Activated CD8-positive, alpha-beta memory T cell treated with anti-CD3 and anti-CD28 coated beads for 36 hours (primary cell): ENCODE data around the gene NTN4. TPM values are rescaled to one million over a fixed set of nuclear protein-coding genes. Genes with fewer than 3 reads are reported as not detected.
"Not testable (repeated sequence)": the region's sequence is repeated elsewhere in the genome, so short reads cannot be mapped to it uniquely, and the experiment has no call there.

Source experiments
- CTCF ChIA-PET: fragments of 350-600 bp; sonication (Branson Sonifier 250); formaldehyde crosslinking; loops from one replicate; lab custom pipeline; 2021; ENCODE audit warnings: antibody characterized with exemption; lab: Charles Lee
- POLR2A ChIA-PET: fragments of 350-600 bp; sonication (Branson Sonifier 250); formaldehyde crosslinking; loops from one replicate; lab custom pipeline; 2021; ENCODE audit warnings: antibody characterized with exemption; lab: Charles Lee
- total RNA-seq, 2 experiments: library from RNA; stranded (reverse); gene quantifications; one replicate each; pipeline ENCODE4 v1.2.3, GENCODE V29; 2021

Gene NTN4
- total RNA-seq, 2 experiments from 2014 or later, result not detected

DNA sequence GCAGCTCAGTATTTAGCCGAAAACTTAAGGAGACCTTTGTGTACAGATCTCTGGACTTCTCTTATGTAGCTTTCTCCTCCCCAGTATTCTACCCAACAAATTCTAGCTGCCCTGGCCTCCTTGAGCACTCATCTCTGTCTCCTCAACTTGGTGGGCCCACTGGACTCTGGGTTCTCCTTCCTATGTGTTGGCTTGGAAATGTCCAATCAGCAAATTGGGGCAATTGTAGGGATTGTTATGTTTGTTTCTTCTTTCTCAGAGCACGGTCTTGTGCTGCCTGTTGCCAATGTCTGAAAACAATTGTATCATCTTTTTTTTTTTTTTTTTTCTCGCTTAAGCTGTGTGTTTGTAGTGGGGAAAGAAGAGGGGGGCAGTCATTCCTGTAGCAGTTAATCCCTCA lies 30.2 kb downstream of the NTN4 start:
- ChIA-PET POLR2A (no interaction called here), CTCF (interaction anchor here (1.1 kb wide), 1 partner anchor 238 kb away, joined by 3 read pairs; no protein-coding TSS in a partner anchor)

DNA sequence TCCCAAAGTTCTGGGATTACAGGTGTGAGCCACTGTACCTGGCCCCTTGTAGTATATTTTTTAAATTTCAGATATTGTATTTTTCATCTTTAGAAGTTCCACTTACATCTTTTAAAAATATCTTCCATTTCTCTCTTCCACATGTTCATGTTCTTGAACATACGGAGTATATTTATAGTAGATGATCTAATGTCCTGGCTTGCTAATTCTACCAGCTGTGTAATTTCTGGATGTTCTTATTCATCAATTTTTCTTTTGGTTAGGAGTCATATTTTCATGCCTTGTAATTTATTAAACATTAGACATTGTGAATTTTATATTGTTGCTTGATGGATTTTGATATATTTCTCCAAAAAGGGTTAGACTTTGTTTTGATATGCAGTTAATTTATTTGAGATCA lies 30.8 kb downstream of the NTN4 start:
- POLR2A ChIA-PET, result no interaction called here

DNA sequence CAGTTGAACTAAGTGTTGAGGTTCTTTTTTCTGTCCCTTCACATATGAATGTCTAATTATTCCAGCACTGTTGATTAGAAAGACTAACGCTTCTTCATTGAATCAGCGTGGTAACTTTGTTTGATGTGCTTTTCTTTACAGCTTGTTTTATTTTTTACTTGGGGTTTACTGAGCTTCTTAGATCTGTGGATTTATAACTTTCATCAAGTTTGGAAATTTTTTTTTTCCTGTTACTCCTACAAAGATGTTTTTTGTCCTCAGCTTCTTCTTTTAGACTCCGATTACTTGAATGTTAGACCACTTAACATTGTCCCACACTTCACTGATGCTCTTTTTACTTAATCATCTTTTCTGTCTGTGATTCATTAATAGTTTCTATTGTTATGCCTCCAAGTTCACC lies 31.5 kb downstream of the NTN4 start:
- CTCF ChIA-PET, result interaction anchor here (1.1 kb wide), 1 partner anchor 239 kb away, joined by 3 read pairs; no protein-coding TSS in a partner anchor
- POLR2A ChIA-PET, result no interaction called here

More for the DNA sequence above, 30.8 kb downstream of the NTN4 start:
- CTCF ChIA-PET, result interaction anchor here (1.1 kb wide), 1 partner anchor 239 kb away, joined by 3 read pairs; no protein-coding TSS in a partner anchor

DNA sequence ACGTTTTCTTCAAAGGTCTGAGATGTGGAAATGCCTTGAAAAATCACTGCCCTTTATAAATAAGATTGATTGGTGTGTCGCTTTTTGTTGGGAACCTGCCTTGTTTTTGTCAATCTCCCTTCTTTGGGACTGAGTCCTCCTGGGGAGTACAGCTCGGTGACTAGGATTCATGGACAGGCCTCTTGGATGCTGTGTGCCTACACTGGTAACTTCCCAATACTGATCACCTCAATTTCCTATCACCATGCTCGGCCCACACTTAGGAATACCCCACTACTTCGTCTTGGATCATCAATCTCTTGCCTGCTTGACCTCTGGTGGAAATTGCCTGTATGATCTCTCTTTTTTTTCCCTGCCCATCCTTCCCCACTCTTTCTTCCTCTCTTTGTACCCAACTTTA lies 34.2 kb downstream of the NTN4 start:
- ChIA-PET CTCF (no interaction called here), POLR2A (no interaction called here)

DNA sequence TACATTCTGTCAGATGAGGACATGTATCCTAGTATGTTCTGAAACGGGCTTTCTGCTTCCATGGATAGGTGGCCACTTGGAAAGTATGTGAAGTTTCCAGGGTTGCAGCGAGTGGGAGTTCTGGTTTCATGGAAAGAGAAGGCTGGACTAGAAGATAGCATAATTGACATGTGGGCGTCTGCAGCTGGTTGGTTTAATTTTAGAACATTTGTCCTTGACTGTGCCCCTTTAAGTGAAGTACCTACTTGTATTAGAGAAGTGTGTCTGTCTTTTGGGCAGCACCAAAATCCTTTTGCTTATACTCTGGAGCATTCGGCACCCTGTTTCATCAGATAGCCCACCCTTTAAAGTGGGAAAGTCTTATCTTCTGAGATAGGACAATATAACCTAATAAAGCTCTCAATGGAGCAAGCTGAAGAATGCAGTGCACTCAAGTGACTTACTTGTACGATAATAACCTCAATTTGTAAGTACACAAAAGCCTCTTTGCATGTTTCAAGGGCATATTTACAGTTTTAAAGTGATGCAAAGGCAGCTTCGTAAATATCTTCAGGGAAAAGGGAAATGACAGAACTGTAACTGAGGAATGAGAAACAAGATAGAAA lies 35.2 kb downstream of the NTN4 start:
- CTCF ChIA-PET, result no interaction called here
- POLR2A ChIA-PET, result no interaction called here

DNA sequence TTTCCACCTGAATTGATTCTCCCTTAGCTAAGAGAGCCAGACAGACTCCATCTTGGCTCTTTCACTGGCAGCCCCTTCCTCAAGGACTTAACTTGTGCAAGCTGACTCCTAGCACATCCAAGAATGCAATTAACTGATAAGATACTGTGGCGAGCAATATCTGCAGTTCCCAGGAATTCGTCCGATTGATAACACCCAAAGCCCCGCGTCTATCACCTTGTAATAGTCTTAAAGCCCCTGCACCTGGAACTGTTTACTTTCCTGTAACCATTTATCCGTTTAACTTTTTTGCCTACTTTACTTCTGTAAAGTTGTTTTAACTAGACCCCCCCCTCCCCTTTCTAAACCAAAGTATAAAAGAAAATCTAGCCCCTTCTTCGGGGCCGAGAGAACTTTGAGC lies 44.5 kb downstream of the NTN4 start:
- CTCF ChIA-PET, POLR2A ChIA-PET: not testable (repeated sequence)

DNA sequence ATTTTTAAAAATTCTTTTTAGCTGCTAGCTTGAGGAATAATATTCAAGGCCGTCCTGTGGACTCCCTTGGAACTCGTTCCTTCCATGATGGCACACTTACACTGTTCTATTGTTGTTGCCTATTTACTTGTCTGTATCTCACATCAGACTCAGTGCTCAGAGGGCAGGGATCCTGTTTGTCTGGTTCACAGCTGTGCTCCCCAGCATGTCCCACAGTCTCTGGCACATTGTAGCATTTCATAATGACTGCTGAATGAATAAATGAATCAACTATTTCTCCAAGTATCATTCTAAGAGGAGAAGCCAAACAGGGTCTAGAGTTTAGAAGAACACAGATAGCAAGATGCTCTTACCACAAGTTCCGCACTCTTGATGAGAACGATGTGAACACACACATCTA lies 48.0 kb downstream of the NTN4 start:
- POLR2A ChIA-PET, result no interaction called here
- CTCF ChIA-PET, result no interaction called here

DNA sequence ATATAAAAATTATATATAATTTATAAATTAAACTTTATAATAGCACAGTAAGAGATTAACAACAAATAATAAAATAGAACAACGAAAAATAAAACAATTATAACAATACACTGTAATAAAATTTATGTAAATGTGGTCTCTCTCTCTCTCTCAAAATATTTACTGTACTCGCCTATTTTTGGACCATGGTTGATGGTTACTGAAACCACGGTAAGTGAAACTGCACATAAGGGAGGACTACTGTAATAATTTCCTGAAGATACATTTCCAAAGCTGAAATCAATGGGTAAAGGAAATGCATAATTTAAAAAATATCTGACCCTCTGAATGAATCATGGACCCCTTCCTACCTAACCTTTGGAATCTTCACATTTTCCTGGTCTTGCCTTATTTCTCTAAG lies 48.9 kb downstream of the NTN4 start:
- ChIA-PET POLR2A (no interaction called here), CTCF (no interaction called here)

DNA sequence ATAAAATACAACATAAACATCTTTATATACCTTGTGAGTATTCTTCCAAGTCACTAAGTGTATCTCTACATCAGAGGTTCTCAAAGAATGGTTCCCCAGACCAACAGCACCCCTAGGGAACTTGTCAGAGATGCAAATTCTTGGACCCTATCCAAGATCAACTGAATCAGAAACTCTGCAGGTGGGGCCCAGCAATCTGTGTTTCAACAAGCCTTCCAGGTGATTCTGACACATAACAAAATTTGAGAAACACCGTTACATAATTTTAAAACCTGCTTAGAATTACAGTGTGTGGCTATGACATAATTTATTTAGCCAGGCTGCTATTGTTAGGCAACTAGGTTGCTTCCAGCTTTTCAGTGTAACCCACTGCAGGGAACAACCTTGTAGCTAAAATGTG lies 49.8 kb downstream of the NTN4 start:
- ChIA-PET POLR2A (no interaction called here), CTCF (no interaction called here)

DNA sequence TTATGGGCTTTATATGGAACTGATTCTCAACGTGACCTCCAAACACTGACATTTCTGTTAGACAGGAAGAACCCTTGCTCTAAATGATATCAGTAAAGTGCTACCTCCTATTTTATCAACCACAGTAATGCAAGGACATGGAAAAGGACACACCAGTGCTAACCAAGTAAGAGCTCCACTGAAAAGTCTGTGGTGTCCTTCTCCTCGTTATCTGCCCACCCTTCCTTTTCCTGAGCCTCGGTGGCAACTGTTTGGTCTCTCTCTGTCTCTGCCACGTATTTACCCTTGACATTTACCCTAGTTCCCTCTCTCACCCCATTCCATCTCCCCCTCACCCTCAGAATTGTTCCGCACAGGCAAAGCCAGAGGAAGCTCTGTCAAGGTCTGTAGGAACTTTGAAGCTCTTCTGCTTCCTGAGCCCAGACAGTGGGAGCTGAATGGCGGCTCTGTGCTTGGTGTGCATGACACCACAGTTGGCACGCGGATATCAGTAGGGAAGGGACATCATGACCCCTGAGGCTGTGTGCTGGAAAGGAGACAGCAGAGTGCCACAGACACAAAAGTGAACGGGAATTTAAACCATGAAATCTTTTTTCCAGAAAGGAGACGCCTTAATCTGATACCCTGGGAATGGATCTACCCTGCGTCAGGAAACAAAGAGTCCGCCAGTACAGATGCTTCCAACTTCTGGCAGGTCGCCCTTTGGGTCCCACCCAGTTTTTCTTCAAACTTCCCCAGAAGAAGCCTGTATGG lies 50.8 kb downstream of the NTN4 start:
- POLR2A ChIA-PET, result no interaction called here
- CTCF ChIA-PET, result no interaction called here

DNA sequence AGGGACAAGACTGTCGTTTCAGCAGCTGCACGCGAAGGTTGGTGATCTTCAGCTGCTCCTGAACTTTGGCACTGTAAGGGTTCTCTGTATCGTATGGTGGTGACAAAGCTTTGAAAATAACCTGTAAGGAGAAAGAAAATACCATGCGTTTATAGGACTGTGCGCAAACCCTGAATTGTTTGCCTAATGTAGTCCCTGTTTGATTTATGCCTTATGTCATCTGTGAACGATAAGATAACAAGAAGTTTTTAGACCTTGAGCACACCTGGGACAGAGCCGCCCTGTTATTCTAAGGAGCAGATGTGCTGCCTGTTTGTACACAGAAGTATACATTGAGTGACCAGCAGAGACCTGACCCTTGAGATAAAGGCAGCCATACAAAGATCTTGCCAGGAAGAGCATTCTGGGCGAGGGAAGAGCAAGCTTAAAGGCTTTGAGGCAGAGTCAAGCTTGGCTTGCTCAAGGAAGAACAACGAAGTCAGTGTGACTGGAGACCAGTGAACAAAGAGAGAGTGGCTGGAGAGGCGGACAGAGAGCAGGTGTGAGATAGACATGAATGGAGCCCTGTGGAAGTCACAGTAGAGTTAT lies 52.4 kb downstream of the NTN4 start:
- ChIA-PET POLR2A (no interaction called here), CTCF (interaction anchor here (0.6 kb wide), 1 partner anchor 139 kb away, joined by 3 read pairs; no protein-coding TSS in a partner anchor)

DNA sequence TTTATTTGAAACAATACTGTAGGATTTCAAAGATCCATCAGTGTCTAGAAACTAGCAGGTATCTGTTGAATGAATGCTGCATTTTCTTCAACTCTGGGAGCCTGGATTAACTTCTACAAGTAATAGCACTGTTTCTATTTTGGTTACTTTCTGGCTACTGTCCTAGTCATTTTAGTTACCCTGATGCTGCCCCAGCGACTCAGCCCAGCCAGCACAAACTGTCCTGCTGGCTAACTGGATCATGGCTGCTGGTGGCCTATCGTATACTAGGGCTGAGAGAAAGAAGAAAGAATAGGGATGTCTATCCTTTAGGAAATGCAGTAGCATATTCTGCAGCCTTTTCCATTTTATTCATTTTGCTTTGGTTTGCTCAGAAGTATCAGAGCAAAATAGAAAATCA lies 53.9 kb downstream of the NTN4 start:
- ChIA-PET CTCF (no interaction called here), POLR2A (no interaction called here)

DNA sequence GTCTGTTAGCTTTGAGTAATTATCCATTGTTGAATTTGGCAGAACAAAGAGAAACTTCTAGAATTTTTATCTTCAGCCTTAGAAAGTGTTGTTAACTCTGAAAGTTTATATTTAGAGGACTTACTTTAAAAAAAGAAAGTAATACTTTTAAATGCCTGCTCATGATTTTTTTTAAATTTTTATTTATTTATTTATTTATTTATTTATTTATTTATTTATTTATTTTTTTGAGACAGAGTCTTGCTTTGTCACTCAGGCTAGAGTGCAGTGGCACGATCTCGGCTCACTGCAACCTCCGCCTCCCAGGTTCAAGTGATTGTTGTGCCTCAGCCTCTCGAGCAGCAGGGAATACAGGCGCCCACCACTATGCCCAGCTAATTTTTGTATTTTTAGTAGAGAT lies 54.8 kb downstream of the NTN4 start:
- POLR2A ChIA-PET, CTCF ChIA-PET: not testable (repeated sequence)

DNA sequence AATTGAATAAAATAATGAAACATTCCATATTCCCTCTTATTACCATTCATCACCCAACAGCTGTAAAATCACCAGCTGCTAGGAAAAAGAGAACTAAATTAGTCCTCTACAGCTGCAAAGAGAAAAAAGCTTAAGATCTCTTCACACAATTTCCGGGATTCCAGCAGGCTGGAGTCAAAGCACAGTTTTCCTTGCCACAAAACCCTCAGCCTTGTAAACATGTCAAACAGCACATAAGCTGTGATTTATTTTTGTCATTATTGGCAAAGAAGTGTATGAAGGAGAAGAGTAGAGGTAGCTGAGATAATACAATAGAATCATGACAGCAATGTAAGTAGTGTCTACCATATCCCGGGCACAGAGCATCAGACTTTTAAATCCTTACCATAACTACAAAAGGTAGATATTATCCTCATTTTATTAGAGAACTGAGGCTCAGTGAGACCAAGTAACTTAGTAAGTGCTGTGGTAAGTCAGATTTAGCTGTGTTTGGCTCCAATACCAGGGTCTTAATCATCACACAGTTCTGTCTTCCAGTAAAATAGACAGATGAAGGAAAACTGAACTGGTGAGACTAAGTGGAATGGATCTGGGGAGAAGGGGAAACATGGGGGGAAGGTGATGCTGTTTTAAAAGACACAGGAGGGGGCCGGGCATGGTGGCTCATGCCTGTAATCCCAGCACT lies 57.3 kb downstream of the NTN4 start:
- ChIA-PET CTCF (no interaction called here), POLR2A (no interaction called here)

DNA sequence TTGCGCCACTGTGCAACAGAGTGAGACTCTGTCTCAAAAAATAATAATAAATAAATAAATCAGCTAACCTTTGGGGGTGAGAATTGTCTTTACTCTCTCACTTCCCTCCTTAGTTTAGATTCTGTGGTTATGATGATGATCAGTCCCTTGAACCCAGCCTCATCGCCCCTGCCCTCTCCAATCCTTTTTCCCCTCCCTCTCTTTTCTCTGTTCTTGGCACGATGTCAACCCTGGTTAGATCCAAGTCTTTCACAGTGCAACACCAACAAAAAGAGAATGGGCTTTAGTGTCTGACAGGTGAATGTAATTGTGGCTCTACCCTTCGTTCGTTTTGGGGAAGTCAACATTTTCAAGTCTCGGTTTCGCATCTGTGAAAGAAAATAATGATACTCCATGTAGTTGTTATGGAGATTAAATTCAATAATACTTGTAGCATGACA lies 59.0 kb downstream of the NTN4 start:
- POLR2A ChIA-PET, result no interaction called here
- CTCF ChIA-PET, result no interaction called here

DNA sequence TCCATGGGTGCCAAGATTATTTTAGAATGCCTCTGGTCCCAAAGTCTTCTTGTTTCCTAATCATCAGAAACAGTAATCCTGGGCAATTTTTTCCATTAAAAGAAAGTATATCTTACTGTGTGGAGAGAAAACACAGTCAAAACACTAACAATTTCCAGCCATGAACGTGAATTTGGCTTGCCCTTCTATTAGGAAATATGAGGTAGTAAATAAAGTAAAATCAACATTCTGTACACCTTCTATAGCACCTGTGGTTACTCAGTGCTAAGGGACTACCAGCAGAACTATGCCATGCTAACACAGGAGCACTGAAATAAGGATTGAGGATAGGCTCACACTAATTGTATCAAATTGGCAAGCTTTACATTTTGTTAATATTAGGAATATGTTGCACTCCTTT lies 60.1 kb downstream of the NTN4 start:
- ChIA-PET POLR2A (no interaction called here), CTCF (no interaction called here)

DNA sequence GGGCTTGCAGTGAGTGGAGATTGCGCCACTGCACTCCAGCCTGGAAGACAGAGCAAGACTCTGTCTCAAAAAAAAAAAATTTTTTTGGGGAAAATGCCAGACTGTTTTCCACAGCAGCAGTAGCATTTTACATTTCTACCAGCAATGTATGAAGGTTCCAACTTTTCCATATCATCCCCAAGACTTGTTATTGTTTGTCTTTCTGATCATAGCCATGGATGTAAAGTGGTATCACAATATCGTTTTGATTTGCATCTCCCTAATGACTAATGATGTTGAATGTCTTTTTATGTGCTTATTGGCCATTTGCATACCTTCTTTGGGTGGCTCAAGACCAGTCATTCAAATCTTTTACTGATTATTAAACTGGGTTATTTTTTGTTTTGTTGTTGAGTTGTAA lies 63.7 kb downstream of the NTN4 start:
- POLR2A ChIA-PET, result no interaction called here
- CTCF ChIA-PET, result no interaction called here

DNA sequence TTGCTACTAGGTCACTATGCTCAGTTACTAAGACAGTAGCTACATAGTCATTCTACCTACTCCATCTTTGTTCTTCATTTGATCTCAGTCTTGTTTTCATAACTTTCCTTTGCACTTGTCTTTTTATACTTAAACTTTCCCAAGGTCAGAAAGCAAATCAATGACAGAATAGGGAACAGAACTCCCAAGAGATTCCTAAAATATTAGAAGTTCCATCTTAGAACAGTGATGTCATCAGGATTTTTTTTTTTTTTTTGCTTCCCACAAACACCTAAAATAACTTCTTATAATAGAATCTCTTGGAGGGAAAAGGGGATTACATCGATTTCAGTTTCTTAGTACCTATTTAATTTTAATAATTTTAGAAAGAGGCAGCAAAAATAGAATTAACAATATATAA lies 65.8 kb downstream of the NTN4 start:
- ChIA-PET POLR2A (no interaction called here), CTCF (no interaction called here)

DNA sequence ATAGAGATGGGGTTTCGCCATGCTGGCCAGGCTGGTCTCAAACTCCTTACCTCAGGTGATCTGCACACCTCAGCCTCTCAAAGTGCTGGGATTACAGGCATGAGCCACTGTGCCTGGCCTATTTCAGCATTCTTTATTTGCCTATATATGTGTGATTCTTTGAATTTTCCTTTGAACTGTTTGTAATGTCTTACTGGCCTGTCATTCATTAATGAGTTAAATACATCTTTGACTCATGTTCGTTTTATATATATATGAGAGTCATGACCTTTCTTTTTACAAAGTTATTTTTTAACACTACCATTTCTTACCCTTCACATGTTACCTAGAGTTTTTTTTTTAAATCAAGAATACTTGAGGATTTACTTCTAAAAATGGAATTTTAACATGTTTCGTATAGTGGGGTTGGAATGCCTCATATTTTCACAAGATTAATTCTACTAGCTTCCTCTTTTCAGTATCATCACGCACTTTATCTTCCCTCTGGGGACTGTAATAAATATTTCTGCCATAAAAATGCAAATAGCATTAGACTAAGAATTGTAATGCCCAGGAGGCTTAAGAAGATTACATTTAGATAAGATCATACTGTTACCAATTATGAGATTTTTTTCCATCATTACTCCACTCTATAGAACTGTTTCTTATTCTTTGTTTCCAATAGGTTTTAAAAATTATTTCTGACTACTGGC lies 66.7 kb downstream of the NTN4 start:
- CTCF ChIA-PET, result no interaction called here
- POLR2A ChIA-PET, result no interaction called here

DNA sequence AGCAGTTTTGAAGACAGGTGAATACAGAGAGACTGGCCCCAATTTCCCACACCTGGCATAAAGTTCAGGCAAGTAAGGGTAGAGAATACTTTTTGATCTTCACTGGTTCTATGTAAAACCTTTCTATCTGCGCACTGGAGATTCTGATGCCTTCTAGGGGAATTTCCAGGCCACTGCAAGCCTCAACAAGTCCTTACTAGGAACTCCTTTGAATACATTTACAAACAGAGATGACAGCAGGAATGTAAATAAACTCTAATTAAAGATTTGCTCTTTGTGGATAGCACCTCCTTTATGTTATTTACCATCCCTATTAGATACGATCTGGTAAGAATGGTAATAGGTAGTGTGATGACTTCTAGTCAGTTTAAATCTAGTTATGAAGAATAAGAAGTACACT lies 69.2 kb downstream of the NTN4 start:
- CTCF ChIA-PET, result interaction anchor here (0.5 kb wide), 1 partner anchor 379 kb away, joined by 4 read pairs; no protein-coding TSS in a partner anchor
- POLR2A ChIA-PET, result no interaction called here
